ENCODE results near the gene FRMD5.
"Not testable (repeated sequence)": the region's sequence is repeated elsewhere in the genome, so short reads cannot be mapped to it uniquely, and the experiment has no call there.

FRMD5 gene

DNA sequence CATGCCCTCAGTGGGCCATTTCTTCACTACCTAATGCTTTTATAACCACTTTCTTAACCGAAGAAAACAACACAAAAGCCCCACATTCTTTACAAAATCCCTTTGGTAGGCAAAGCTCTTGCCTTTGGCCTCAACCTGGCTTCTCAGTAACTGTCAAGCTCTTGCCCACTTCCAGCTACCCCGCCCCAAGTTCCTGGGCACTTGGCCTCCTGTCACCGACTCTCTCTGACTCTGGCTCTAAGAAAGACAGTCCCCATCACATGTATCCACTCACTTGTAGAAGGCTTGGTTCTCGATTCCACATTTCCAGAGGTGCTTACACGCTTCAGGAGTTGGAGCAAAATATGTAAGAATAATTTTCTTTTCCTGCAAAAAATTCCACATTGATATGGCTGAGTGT is 307.2 kb downstream of the FRMD5 start:
- no peak for DNase-seq (ENCODE audit: low read depth)

DNA sequence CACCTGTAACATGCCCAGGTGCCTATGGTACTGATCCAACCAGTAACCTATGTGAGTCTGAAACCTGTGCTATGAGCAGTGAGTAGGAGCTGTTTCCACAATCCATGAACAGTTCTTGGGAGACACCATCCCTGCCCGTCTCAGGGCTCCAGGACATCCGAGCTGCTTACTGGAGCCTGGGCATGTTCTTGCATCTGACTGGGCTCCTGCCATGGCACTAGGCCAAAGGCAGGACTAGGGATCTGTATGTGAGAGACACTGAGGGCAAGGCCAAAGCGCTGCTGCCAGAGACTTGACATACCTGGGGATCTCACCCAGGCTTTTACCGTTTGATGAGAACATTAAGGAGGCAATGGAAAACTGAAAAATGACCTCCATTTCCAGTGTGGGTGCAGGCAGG is 308.5 kb downstream of the FRMD5 start:
- no peak for DNase-seq (ENCODE audit: low read depth)

DNA sequence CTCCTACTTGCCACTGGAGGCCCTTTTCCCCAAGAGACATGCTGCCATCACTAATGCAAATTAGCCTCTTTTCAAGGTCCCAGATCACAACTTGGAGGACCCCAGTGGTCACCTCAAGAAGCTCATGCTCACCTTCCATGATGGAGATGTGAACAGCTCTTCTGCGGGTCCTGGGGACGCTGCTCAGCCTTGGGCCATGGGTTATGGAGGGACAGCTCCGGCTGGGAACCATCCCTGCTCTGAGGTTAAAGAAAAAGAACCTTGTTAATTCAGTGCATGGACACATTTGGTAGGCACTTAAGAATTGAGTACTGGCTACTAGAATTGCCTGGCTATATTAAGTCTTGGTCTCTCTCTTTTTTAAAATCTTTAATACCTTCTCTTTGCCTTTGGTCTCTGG is 311.5 kb downstream of the FRMD5 start:
- no peak for DNase-seq (ENCODE audit: low read depth)

DNA sequence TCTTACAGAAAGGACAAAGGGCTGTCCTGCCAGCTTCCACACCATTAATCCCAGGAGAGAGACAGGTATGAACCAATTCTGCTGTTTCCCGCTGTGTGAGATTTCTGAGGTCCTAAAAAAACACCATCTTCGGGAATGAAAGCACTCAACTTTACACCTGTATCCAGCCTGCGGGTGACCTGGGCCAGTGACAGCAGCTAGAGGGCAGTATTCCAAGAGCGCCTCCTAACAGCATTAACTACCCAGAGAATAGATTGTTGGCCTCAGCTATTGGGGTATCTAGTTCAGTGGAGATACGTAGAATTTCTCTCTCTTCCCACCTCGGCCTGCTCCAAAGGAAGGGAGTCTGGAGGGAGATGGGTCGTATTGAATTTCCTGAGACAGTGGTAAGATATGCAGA is 313.1 kb downstream of the FRMD5 start:
- no peak for DNase-seq (ENCODE audit: low read depth)

- DNase-seq (ENCODE audit: low read depth) = no peak
These were observed 313.8 kb downstream of the FRMD5 start for GRCh38 chr15:43881245-43881644.

DNA sequence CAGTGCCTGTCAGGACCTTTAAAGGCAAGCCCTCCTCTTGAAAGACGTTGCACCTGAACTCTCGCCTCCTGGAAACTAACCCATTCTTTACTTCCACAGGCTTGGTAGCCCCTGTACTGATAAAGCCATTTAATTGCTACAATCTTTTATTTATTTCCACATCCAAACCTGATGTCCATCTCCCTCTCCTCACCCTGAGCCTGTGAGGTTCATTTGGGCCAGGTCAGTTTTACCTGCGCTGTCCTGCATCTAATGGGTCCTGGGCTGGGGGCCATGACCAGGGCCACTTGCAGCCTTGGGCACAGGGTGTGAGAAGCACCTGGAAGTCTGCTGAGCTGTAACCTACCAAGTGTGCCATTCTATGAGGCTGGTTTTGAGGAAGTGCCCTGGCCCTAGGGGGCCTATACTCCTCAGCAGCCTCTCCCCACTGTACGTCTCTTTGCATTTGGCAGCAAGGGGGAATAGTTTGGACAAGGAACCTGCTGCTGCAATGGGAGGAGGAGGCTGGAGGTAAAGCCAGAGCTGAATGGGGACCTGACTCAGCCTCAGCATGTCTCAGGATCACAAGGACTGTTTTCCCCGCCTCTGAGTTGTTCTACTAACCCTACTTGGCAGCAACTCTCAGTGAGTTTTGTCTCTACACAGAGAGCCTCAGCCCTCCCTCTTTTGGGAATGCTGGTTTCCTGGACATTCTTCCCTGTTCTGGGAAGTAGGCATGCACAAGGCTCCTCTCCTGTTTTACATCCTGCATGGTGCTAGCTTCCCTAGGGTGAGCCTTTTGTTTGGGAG is 314.5 kb downstream of the FRMD5 start:
- DNase-seq (ENCODE audit: low read depth) = no peak

- no peak for DNase-seq (ENCODE audit: low read depth)
These were observed 315.4 kb downstream of the FRMD5 start for GRCh38 chr15:43879386-43880355.

- no peak for DNase-seq (ENCODE audit: low read depth)
These were observed 316.6 kb downstream of the FRMD5 start for GRCh38 chr15:43878446-43878845.

DNA sequence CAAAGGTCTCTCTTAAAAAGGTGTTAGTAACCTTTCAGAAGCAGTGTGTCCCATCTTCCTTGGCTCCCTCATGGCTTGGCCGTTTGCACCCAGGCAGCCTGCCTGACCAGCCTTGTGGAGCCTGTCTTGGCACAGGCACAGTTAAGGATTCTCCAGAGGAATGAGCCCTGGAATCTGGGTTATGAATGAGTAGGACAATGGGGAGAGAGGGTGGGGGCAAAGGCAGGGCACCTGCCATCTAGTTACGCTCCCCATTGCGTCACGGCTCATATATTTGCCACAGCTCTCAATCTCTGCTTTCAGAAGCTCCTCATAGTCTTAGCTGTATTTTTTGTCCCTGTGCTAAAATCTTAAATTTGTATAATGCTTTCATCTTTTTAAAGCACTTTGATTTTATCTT is 317.7 kb downstream of the FRMD5 start:
- DNase-seq (ENCODE audit: low read depth) = no peak

GRCh38 chr15:43876872-43877271 is 318.2 kb downstream of the FRMD5 start:
- no peak for DNase-seq (ENCODE audit: low read depth)

GRCh38 chr15:43873651-43874050 is 321.4 kb downstream of the FRMD5 start:
- DNase-seq (ENCODE audit: low read depth) = no peak

- peak; percentile 8 for DNase-seq (ENCODE audit: low read depth)
These were observed 322.6 kb downstream of the FRMD5 start for GRCh38 chr15:43872416-43873020.

GRCh38 chr15:43871835-43872234 is 323.2 kb downstream of the FRMD5 start:
- no peak for DNase-seq (ENCODE audit: low read depth)

GRCh38 chr15:43868406-43868805 is 326.7 kb downstream of the FRMD5 start:
- DNase-seq (ENCODE audit: low read depth) = no peak

GRCh38 chr15:43867096-43867495 is 328.0 kb downstream of the FRMD5 start:
- no peak for DNase-seq (ENCODE audit: low read depth)

- not testable (repeated sequence) for DNase-seq (ENCODE audit: low read depth)
These were observed 328.4 kb downstream of the FRMD5 start for GRCh38 chr15:43866636-43867035.

GRCh38 chr15:43859546-43859945 is 335.5 kb downstream of the FRMD5 start:
- DNase-seq (ENCODE audit: low read depth) = no peak

DNA sequence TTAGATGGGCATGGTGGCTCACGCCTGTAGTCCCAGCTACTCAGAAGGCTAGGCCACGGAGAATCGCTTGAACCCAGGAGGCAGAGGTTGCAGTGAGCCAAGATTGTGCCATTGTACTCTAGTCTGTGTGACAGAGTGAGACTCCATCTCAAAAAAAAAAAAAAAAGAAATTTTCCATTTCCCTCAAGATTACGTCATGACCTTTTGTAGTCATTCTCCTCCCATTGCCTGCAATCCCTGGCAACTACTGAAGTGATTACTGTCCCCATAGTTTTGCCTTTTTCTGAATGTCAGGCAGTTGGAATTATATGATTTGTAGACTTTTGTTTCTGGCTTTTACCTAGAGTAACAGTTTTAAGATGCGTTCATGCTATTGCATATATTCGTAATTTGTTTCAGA is 340.3 kb downstream of the FRMD5 start:
- DNase-seq (ENCODE audit: low read depth) = no peak

DNA sequence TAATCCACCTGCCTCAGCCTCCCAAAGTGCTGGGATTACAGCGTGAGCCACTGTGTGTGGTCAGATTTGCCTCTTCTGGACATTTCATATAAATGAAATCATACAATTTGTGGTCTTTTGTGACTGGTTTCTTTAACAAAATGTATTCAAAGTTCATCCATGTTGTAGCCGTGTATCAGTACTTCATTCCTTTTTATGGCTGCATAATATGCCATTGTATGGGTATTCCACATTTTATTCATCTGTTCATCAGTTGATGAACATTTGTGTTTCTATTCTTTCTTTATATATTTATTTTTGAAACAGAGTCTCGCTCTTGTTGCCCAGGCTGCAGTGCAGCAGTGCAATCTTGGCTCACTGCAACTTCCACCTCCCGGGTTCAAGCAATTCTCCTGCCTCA is 342.5 kb downstream of the FRMD5 start:
- no peak for DNase-seq (ENCODE audit: low read depth)

DNA sequence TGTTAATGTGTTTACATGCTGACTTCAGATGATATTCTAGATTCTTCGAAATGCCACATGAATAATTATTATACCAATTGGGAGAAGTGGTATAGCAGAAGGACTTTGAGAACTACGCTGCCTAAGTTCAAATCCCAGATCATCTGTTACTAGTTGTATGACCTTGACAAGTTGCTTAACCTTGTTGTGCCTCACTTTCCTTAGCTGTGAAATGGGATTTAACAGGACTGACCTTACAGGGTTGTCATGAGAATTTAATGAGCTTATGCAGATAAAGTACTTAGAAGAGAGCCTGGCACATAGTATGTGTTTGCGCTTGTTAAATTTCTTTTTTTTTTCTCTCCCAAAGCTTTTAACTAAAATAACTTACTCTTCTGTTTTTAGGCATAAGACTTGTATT is 343.8 kb downstream of the FRMD5 start:
- no peak for DNase-seq (ENCODE audit: low read depth)

DNA sequence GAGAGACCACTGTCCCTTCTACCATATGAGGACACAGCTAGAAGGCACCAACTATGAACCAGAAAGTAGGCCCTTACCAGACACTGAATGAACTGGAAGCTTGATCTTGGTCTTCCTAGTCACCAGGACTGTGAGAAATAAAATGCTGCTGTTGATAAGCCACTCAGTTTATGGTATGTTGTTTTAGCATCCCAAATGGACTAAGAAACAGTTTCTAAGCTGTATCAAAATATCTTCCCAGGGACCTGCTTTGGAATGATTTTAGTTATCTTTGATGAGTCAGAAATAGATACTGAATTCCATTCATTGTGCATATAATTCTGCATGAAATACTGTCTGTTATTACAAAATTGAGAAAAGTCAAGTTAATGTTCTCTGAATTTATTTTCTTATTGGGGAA is 349.6 kb downstream of the FRMD5 start:
- no peak for DNase-seq (ENCODE audit: low read depth)

DNA sequence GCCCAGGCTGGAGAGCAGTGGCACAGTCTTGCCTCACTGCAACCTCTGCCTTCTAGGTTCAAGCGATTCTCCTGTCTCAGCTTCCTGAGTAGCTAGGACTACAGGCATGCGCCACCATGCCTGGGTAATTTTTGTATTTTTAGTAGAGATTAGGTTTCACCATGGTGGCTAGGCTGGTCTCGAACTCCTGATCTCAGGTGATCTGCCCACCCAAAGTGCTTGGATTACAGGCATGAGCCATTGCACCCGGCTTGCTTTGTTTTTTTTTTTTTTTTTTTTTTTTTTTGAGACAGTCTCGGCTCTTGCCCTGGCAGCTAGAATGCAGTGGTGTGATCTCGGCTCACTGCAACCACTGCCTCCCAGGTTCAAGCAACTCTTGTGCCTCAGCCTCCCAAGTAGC is 362.6 kb downstream of the FRMD5 start:
- not testable (repeated sequence) for DNase-seq (ENCODE audit: low read depth)
